Measurements from ENCODE around the gene SLC39A3.

SLC39A3 gene

GRCh38 chr19:2755811-2756210, 16.0 kb upstream of the SLC39A3 start:
- no peak for DNase-seq
- WGBS (ENCODE audit: insufficient coverage), result 95% methylated on average over 10 of the region's 16 CpGs
- no peaks in the 10 kb centered on the region for H3K4me1 ChIP-seq (ENCODE audit: control extremely low read depth in 1 of 4, control insufficient read depth in 4 of 4, insufficient read depth in 4 of 4, low read length in 3 of 4)
- no peak overlapping the region for H3K4me3 ChIP-seq (ENCODE audit: control insufficient read depth in 1 of 7, extremely low read depth in 1 of 7, insufficient read depth in 4 of 7, low read depth in 2 of 7, low read length in 6 of 7)
- CTCF ChIA-PET, result interaction anchor here (1.7 kb wide), 1 partner anchor 107 kb away, joined by 7 read pairs; no protein-coding TSS in a partner anchor
- H3K36me3 ChIP-seq (ENCODE audit: control insufficient read depth in 4 of 4, insufficient read depth in 4 of 4, low read length in 3 of 4), result peaks cover 4 to 60% (median 45%) of the 10 kb centered on the region in 4 experiments
- no peaks in the 10 kb centered on the region for H3K9me3 ChIP-seq (ENCODE audit: control extremely low read depth in 1 of 5, control insufficient read depth in 4 of 5, insufficient read depth in 2 of 5, low read depth in 1 of 5, low read length in 4 of 5)
- no peak overlapping the region for H3K27ac ChIP-seq (ENCODE audit: insufficient read depth in 1 of 2, low read depth in 1 of 2, low read length in 2 of 2, poor library complexity in 1 of 2, severe bottlenecking in 2 of 2)
- H3K27me3 ChIP-seq (replicated peaks in 2 of 5; ENCODE audit: control insufficient read depth in 4 of 5, insufficient read depth in 5 of 5, low read length in 4 of 5), result no peaks in the 10 kb centered on the region
- POLR2A ChIA-PET, result no interaction called here

GRCh38 chr19:2755448-2755705, 15.6 kb upstream of the SLC39A3 start:
- Histone ChIP-seq H3K27ac (ENCODE audit: insufficient read depth in 1 of 2, low read depth in 1 of 2, low read length in 2 of 2, poor library complexity in 1 of 2, severe bottlenecking in 2 of 2) (no peak overlapping the region), H3K9me3 (ENCODE audit: control extremely low read depth in 1 of 5, control insufficient read depth in 4 of 5, insufficient read depth in 2 of 5, low read depth in 1 of 5, low read length in 4 of 5) (no peaks in the 10 kb centered on the region), H3K36me3 (ENCODE audit: control insufficient read depth in 4 of 4, insufficient read depth in 4 of 4, low read length in 3 of 4) (peaks cover 4 to 56% (median 41%) of the 10 kb centered on the region in 4 experiments), H3K4me3 (ENCODE audit: control insufficient read depth in 1 of 7, extremely low read depth in 1 of 7, insufficient read depth in 4 of 7, low read depth in 2 of 7, low read length in 6 of 7) (no peak overlapping the region), H3K27me3 (replicated peaks in 2 of 5; ENCODE audit: control insufficient read depth in 4 of 5, insufficient read depth in 5 of 5, low read length in 4 of 5) (no peaks in the 10 kb centered on the region), H3K4me1 (ENCODE audit: control extremely low read depth in 1 of 4, control insufficient read depth in 4 of 4, insufficient read depth in 4 of 4, low read length in 3 of 4) (no peaks in the 10 kb centered on the region)
- DNase-seq, result no peak
- 93% methylated on average over 13 of the region's 16 CpGs for WGBS (ENCODE audit: insufficient coverage)
- CTCF ChIA-PET, result no interaction called here
- POLR2A ChIA-PET, result no interaction called here

- no peak for DNase-seq
- WGBS (ENCODE audit: insufficient coverage), result 96% methylated on average over 42 of the region's 43 CpGs
- H3K27me3 ChIP-seq (replicated peaks in 2 of 5; ENCODE audit: control insufficient read depth in 4 of 5, insufficient read depth in 5 of 5, low read length in 4 of 5), result no peaks in the 10 kb centered on the region
- no peaks in the 10 kb centered on the region for H3K4me1 ChIP-seq (ENCODE audit: control extremely low read depth in 1 of 4, control insufficient read depth in 4 of 4, insufficient read depth in 4 of 4, low read length in 3 of 4)
- no peak overlapping the region for H3K4me3 ChIP-seq (ENCODE audit: control insufficient read depth in 1 of 7, extremely low read depth in 1 of 7, insufficient read depth in 4 of 7, low read depth in 2 of 7, low read length in 6 of 7)
- H3K27ac ChIP-seq (ENCODE audit: insufficient read depth in 1 of 2, low read depth in 1 of 2, low read length in 2 of 2, poor library complexity in 1 of 2, severe bottlenecking in 2 of 2), result no peak overlapping the region
- POLR2A ChIA-PET, result no interaction called here
- peaks cover 4 to 53% (median 41%) of the 10 kb centered on the region in 4 experiments for H3K36me3 ChIP-seq (ENCODE audit: control insufficient read depth in 4 of 4, insufficient read depth in 4 of 4, low read length in 3 of 4)
- CTCF ChIA-PET, result interaction anchor here (1.1 to 3.5 kb wide), 2 partner anchors 108 to 119 kb away, joined by 4 to 19 read pairs; no protein-coding TSS in a partner anchor
- no peaks in the 10 kb centered on the region for H3K9me3 ChIP-seq (ENCODE audit: control extremely low read depth in 1 of 5, control insufficient read depth in 4 of 5, insufficient read depth in 2 of 5, low read depth in 1 of 5, low read length in 4 of 5)
Observed at GRCh38 chr19:2754659-2755447, 15.0 kb upstream of the SLC39A3 start.

- Histone ChIP-seq H3K36me3 (ENCODE audit: control insufficient read depth in 4 of 4, insufficient read depth in 4 of 4, low read length in 3 of 4) (peaks cover 0 to 30% (median 18%) of the 10 kb centered on the region in 4 experiments), H3K27me3 (replicated peaks in 2 of 5; ENCODE audit: control insufficient read depth in 4 of 5, insufficient read depth in 5 of 5, low read length in 4 of 5) (no peaks in the 10 kb centered on the region), H3K4me3 (ENCODE audit: control insufficient read depth in 1 of 7, extremely low read depth in 1 of 7, insufficient read depth in 4 of 7, low read depth in 2 of 7, low read length in 6 of 7) (no peak overlapping the region), H3K27ac (ENCODE audit: insufficient read depth in 1 of 2, low read depth in 1 of 2, low read length in 2 of 2, poor library complexity in 1 of 2, severe bottlenecking in 2 of 2) (no peak overlapping the region), H3K4me1 (ENCODE audit: control extremely low read depth in 1 of 4, control insufficient read depth in 4 of 4, insufficient read depth in 4 of 4, low read length in 3 of 4) (peaks cover 0 to 4% (median 2%) of the 10 kb centered on the region in 4 experiments), H3K9me3 (ENCODE audit: control extremely low read depth in 1 of 5, control insufficient read depth in 4 of 5, insufficient read depth in 2 of 5, low read depth in 1 of 5, low read length in 4 of 5) (no peaks in the 10 kb centered on the region)
- 92% methylated on average over 17 of the region's 21 CpGs for WGBS (ENCODE audit: insufficient coverage)
- no peak for DNase-seq
- CTCF ChIA-PET, result interaction anchor here (1.2 to 3.5 kb wide), 2 partner anchors 89 to 104 kb away, joined by 3 to 19 read pairs; no protein-coding TSS in a partner anchor
- POLR2A ChIA-PET, result interaction anchor here (0.7 kb wide), 1 partner anchor 66 kb away, joined by 3 read pairs; no protein-coding TSS in a partner anchor
Observed at GRCh38 chr19:2751438-2751830, 11.6 kb upstream of the SLC39A3 start.

GRCh38 chr19:2750808-2751437, 11.1 kb upstream of the SLC39A3 start:
- POLR2A ChIA-PET, result interaction anchor here (1.3 kb wide), 1 partner anchor 12 kb away, joined by 4 read pairs; no protein-coding TSS in a partner anchor
- Histone ChIP-seq H3K4me1 (ENCODE audit: control extremely low read depth in 1 of 4, control insufficient read depth in 4 of 4, insufficient read depth in 4 of 4, low read length in 3 of 4) (peaks cover 0 to 4% (median 2%) of the 10 kb centered on the region in 4 experiments), H3K36me3 (ENCODE audit: control insufficient read depth in 4 of 4, insufficient read depth in 4 of 4, low read length in 3 of 4) (peaks cover 0 to 24% (median 16%) of the 10 kb centered on the region in 4 experiments), H3K9me3 (ENCODE audit: control extremely low read depth in 1 of 5, control insufficient read depth in 4 of 5, insufficient read depth in 2 of 5, low read depth in 1 of 5, low read length in 4 of 5) (no peaks in the 10 kb centered on the region), H3K4me3 (ENCODE audit: control insufficient read depth in 1 of 7, extremely low read depth in 1 of 7, insufficient read depth in 4 of 7, low read depth in 2 of 7, low read length in 6 of 7) (no peak overlapping the region), H3K27me3 (replicated peaks in 2 of 5; ENCODE audit: control insufficient read depth in 4 of 5, insufficient read depth in 5 of 5, low read length in 4 of 5) (no peaks in the 10 kb centered on the region), H3K27ac (ENCODE audit: insufficient read depth in 1 of 2, low read depth in 1 of 2, low read length in 2 of 2, poor library complexity in 1 of 2, severe bottlenecking in 2 of 2) (no peak overlapping the region)
- 73% methylated on average over 17 of the region's 17 CpGs for WGBS (ENCODE audit: insufficient coverage)
- CTCF ChIA-PET, result interaction anchor here (0.7 to 5.0 kb wide), 7 partner anchors 17 to 107 kb away, joined by 3 to 68 read pairs (median 3); no protein-coding TSS in a partner anchor
- no peak for DNase-seq

GRCh38 chr19:2747349-2747748, 7.5 kb upstream of the SLC39A3 start:
- CTCF ChIA-PET, result interaction anchor here (5.0 kb wide), 1 partner anchor 100 kb away, joined by 68 read pairs; no protein-coding TSS in a partner anchor

GRCh38 chr19:2744113-2744512, 4.3 kb upstream of the SLC39A3 start:
- 84% methylated on average over 3 of the region's 4 CpGs for WGBS (ENCODE audit: insufficient coverage)
- CTCF ChIA-PET, result interaction anchor here (1.2 kb wide), 1 partner anchor 9 kb away, joined by 3 read pairs; no protein-coding TSS in a partner anchor
- H3K4me3 ChIP-seq (ENCODE audit: control insufficient read depth in 1 of 7, extremely low read depth in 1 of 7, insufficient read depth in 4 of 7, low read depth in 2 of 7, low read length in 6 of 7), result no peak overlapping the region
- no peak for DNase-seq
- H3K4me1 ChIP-seq (ENCODE audit: control extremely low read depth in 1 of 4, control insufficient read depth in 4 of 4, insufficient read depth in 4 of 4, low read length in 3 of 4), result peaks cover 0 to 11% (median 6%) of the 10 kb centered on the region in 4 experiments
- no peaks in the 10 kb centered on the region for H3K9me3 ChIP-seq (ENCODE audit: control extremely low read depth in 1 of 5, control insufficient read depth in 4 of 5, insufficient read depth in 2 of 5, low read depth in 1 of 5, low read length in 4 of 5)
- no peaks in the 10 kb centered on the region for H3K27me3 ChIP-seq (replicated peaks in 2 of 5; ENCODE audit: control insufficient read depth in 4 of 5, insufficient read depth in 5 of 5, low read length in 4 of 5)
- POLR2A ChIA-PET, result no interaction called here
- H3K27ac ChIP-seq (ENCODE audit: insufficient read depth in 1 of 2, low read depth in 1 of 2, low read length in 2 of 2, poor library complexity in 1 of 2, severe bottlenecking in 2 of 2), result no peak overlapping the region
- no peaks in the 10 kb centered on the region for H3K36me3 ChIP-seq (ENCODE audit: control insufficient read depth in 4 of 4, insufficient read depth in 4 of 4, low read length in 3 of 4)

More at GRCh38 chr19:2747349-2747748, 7.5 kb upstream of the SLC39A3 start:
- no peaks in the 10 kb centered on the region for H3K9me3 ChIP-seq (ENCODE audit: control extremely low read depth in 1 of 5, control insufficient read depth in 4 of 5, insufficient read depth in 2 of 5, low read depth in 1 of 5, low read length in 4 of 5)
- WGBS (ENCODE audit: insufficient coverage), result 100% methylated on average over 4 of the region's 7 CpGs
- no peak overlapping the region for H3K4me3 ChIP-seq (ENCODE audit: control insufficient read depth in 1 of 7, extremely low read depth in 1 of 7, insufficient read depth in 4 of 7, low read depth in 2 of 7, low read length in 6 of 7)
- peaks cover 0 to 4% (median 2%) of the 10 kb centered on the region in 4 experiments for H3K4me1 ChIP-seq (ENCODE audit: control extremely low read depth in 1 of 4, control insufficient read depth in 4 of 4, insufficient read depth in 4 of 4, low read length in 3 of 4)
- H3K27me3 ChIP-seq (replicated peaks in 2 of 5; ENCODE audit: control insufficient read depth in 4 of 5, insufficient read depth in 5 of 5, low read length in 4 of 5), result no peaks in the 10 kb centered on the region
- no peaks in the 10 kb centered on the region for H3K36me3 ChIP-seq (ENCODE audit: control insufficient read depth in 4 of 4, insufficient read depth in 4 of 4, low read length in 3 of 4)
- POLR2A ChIA-PET, result interaction anchor here (1.5 kb wide), 1 partner anchor 99 kb away, joined by 6 read pairs; no protein-coding TSS in a partner anchor
- no peak for DNase-seq
- H3K27ac ChIP-seq (ENCODE audit: insufficient read depth in 1 of 2, low read depth in 1 of 2, low read length in 2 of 2, poor library complexity in 1 of 2, severe bottlenecking in 2 of 2), result no peak overlapping the region
